22Rv1 (cell line): ENCODE data around the gene MTPN.
A peak's percentile ranks its signal among the peaks of the same experiment; 100 is the strongest.

Experiments
- H3K27ac ChIP-seq: fragments of 450-650 bp; 2 replicates; pipeline ENCODE4 v1.5.1; 2017
- ZFX ChIP-seq: fragments of 450-650 bp; IDR thresholded peaks from 2 replicates; pipeline ENCODE4 v1.6.1; 2017; ENCODE audit warnings: antibody characterized with exemption, borderline replicate concordance
- TF ChIP-seq, protein P1 (sequence below): fragments of 450-650 bp; IDR thresholded peaks from 2 replicates; pipeline ENCODE4 v1.5.1; 2017; ENCODE audit warnings: mild to moderate bottlenecking

MTPN gene

DNA sequence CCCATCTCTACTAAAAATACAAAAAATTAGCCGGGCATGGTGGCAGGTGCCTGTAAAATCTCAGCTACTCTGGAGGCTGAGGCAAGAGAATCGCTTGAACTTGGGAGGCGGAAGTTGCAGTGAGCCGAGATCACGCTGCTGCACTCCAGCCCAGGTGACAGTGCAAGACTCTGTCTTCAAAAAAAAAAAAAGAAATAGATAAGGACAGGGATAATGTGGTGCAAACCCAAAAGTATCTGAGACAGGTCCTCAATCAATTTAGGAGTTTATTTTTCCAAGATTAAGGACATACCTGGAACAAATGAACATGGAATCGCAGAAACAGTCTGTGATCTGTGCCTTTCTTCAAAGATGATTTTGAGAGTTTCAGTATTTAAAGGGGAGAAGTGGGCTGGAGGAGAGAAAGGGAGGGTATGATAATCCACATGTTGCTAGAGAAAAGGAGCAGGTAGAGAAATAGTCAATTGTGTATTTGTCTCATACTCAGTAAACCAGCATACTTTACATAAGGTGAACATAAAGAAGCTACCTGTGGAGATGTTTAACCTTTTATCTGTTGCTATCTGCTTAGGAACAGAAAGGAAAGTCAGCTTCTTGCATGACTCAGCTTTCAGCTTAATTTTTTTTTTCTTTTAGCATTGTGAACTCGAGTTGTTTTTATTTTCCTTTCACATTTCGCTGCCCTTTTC, 4.9 kb upstream of the MTPN start:
- no peak overlapping the region for H3K27ac ChIP-seq
- no peak for TF ChIP-seq ZFX
- TF ChIP-seq, protein P1, sequence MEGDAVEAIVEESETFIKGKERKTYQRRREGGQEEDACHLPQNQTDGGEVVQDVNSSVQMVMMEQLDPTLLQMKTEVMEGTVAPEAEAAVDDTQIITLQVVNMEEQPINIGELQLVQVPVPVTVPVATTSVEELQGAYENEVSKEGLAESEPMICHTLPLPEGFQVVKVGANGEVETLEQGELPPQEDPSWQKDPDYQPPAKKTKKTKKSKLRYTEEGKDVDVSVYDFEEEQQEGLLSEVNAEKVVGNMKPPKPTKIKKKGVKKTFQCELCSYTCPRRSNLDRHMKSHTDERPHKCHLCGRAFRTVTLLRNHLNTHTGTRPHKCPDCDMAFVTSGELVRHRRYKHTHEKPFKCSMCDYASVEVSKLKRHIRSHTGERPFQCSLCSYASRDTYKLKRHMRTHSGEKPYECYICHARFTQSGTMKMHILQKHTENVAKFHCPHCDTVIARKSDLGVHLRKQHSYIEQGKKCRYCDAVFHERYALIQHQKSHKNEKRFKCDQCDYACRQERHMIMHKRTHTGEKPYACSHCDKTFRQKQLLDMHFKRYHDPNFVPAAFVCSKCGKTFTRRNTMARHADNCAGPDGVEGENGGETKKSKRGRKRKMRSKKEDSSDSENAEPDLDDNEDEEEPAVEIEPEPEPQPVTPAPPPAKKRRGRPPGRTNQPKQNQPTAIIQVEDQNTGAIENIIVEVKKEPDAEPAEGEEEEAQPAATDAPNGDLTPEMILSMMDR: no peak

DNA sequence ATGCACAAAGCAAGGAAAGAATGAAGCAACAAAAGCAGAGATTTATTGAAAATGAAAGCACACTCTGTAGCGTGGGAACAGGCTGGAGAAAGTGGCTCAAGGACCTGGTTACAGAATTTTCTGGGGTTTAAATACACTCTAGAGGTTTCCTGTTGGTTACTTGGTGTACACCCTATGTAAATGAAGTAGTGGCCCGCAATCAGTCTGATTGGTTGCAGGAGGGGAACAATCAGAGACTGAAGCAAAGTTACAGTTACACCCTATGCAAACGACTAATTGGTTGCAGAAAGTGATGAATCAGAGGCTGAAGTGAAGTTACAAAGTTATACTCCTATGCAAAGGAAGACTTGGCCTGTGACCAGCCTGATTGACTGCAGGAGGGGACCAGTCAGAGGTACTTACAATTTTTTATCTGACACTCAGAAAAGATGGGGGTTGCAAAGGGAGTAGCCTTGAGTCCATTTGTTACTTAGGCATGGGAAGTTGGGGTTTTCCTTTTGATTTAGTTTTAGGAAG, 3.6 kb upstream of the MTPN start:
- H3K27ac ChIP-seq: no peak overlapping the region
- no peak for TF ChIP-seq ZFX
- TF ChIP-seq, protein P1: no peak

DNA sequence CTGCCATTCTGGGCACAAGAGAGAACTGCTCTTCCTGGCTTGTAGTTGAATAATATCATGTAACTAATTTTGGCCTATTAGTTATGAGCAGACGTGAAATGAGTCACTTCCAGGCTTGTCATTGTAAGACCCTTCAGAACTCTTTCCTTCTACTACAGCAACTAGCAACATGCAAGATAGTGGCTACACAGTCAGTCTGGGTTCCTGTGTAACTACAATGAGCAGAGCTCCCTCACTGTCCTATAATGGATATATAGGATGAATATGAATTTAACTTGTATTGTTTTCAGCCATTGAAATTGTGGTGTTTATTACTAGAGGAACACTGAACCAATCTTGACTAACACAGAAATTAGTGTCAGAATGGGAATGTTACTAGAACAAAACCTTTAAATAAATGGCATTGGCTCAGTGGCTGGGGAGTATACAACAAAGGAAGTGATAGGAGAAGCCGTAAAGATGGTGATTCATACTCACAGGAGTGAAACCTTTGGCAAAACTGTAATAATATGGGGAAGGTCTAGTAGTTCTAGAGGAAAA, 2.9 kb upstream of the MTPN start:
- H3K27ac ChIP-seq: no peak overlapping the region
- TF ChIP-seq, protein P1: no peak
- TF ChIP-seq ZFX: no peak

DNA sequence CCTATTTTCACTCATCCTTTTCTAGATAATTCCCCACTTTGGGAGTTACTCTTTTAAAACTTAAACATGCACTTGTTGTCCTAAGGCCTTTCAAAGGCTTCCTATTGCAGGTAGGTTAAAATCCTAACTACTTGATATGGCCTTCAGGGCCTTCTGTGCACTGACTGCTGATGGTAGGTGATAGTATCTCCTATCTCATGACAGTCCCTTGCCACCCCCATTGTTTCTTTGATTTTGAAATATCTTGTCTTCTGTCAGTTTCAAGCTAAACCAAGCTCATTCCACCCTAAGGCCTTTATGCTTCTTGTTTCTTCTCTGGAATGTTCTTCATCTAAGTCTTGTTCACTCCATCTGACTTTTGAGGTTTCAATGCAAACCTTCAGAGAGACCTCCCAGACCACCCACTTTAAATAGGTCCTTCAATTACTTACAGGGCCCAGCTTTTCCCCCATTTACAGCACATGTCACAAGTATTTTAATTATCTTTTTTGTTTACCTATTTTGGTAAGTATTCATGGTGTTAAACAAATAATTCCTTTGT, 2.4 kb upstream of the MTPN start:
- H3K27ac ChIP-seq: no peak overlapping the region
- TF ChIP-seq, protein P1: no peak
- TF ChIP-seq ZFX: no peak

DNA sequence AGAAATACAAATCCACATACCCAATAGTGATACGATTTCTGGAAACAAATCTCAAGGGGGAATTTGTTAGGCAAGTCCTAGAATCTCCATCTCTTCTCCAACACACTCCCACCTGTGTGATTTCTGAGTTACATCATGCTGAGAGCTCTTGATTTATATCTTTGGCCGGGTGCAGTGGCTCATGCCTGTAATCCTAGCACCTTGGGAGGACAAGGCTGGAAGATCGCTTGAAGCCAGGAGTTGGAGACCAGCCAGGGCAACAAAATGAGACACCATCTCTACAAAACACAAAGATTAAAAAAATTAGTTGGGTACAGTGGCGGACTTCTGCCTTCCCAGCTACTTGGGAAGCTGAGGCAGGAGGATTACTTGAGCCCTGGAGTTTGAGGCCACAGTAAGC, 1.5 kb upstream of the MTPN start:
- H3K27ac ChIP-seq: no peak overlapping the region
- TF ChIP-seq, protein P1: no peak

DNA sequence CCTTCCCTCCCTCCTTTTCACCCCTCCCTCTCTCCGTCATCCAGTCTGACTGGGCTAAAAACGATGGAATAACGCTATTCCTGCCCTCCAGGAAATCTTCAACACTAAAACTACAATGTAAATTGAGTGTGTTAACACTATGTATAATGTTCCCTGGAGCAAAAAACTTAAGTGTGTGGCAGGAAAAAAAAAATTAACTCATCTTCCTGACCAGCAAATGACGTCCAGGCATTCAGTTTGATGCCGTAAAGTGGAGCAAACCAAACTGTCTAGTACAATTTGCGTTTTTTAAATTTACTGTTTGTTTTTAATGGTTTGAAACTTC, 545 bp upstream of the MTPN start:
- no peak for TF ChIP-seq ZFX
- TF ChIP-seq, protein P1: no peak
- H3K27ac ChIP-seq: peak overlapping the region; percentile 71

DNA sequence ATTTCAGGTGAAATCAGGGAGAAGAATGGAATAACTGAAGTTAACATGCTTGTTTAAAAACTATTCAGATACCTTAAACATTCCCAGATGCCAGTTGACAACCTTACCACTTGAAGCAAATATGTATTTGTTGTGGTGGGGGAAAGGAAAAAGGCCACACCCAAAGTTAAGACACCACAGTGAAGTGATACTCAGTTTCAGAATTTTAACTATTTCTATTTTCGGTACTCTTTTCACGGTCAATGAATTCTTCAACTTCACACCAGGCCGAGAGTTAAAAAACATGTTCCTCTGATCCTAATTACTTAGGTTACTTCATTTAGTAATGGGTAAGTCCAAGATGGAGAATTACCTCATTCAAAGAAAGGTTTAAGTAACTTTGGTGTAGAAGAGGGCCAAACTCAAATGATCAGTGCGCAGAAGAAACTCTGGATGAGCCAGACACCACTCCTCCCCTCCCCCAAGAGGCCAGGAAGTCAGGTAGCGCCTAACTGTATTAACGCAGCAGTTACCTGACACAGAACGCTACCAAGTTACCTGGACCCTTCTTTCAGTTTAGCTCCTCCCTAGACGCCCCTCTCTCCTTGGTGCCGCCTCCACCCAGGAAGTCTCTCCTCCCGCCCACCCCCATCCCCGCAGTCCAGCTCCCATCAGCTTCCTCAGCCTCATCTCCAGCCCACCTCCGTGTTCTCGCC, 700 bp downstream of the MTPN start:
- TF ChIP-seq ZFX: no peak
- TF ChIP-seq, protein P1: no peak
- peak overlapping the region; percentile 71 for H3K27ac ChIP-seq
